Mammary epithelial cell (primary cell): ENCODE data around the gene THADA.

Experiments
- CTCF ChIP-seq, 2 donors: IDR thresholded peaks in 1 of 2; conservative IDR thresholded peaks in 1 of 2; 2 replicates each; pipeline ENCODE4 v1.5.1; 2011 to 2012; ENCODE audit warnings: inconsistent platforms in 2 of 2, low read length in 2 of 2, mild to moderate bottlenecking in 2 of 2, control low read depth in 1 of 2, low read depth in 1 of 2; ENCODE audit not compliant: insufficient read depth in 1 of 2; ENCODE audit errors: extremely low read depth in 1 of 2
- EZH2 ChIP-seq: IDR thresholded peaks from 2 replicates; pipeline ENCODE4 v1.6.1; 2012; ENCODE audit warnings: low read length, inconsistent platforms, borderline replicate concordance

DNA sequence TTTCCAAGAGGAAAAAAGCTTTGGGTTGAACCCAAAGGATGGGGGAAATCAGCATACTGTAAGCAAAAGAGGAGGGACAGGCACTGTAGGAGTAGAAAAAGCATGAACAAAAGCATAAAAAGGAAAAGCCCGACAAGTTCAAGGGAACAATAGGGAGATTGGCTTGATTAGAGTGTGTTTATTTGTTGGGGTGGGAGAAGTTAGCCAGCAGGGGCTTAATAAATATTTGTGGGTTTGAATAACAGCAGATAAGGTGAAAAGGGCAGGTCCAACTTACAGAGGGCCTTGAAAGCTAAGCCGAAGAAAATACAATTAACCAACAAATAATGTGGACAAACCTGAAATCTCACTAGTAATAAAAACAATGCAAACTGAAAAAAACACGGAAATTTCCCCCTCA lies 126.7 kb downstream of the THADA start:
- TF ChIP-seq CTCF (conservative IDR thresholded peaks at IDR 0.05 in 1 of 2, IDR thresholded peaks at IDR 0.05 in 1 of 2; ENCODE audit: extremely low read depth in 1 of 2, insufficient read depth in 1 of 2, low read depth in 1 of 2, low read length in 2 of 2) (no peak), EZH2 (no peak)
